HG03135 (cell line): Measurements from ENCODE around the gene EXPH5.
A peak's percentile ranks its signal among the peaks of the same experiment; 100 is the strongest.

Experiments used
- ATAC-seq: cut with Tn5 transposase; IDR thresholded peaks from one replicate; pipeline ENCODE4 v1.9.1; 2021; ENCODE audit warnings: mild to moderate bottlenecking, moderate library complexity; ENCODE audit not compliant: unreplicated experiment

The EXPH5 gene

DNA sequence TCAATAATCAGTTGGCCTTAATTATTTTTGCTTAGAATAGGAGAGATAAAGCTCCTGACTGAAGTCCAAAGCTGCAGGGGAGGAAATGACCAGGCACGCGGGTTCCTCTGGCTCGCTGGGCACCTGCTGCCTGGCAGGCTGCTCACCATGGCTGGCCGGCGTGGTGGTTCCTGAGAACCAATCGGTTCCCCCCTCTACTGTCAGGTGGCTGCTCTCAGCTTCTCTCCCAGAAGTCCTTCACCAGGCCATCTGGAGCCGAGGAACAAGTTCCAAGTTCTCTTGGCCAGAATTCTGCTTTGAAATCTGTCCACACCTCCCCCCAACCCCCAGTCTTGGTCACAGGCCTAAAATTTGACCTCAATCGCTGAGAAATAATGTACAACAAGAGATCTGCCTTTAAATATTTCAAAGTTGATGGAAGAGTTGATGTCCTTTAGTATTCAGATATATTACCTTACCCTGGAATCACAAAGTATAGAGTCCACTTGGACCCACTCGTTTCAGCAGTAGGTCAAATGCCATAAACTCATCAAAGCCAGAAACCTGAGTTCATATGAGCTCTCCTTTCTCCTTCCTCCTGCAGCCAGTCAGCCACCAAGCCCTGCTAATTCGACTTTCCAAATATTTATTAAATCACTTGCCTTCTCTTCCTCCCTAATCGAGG is 25.2 kb downstream of the EXPH5 start:
- no peak for ATAC-seq

DNA sequence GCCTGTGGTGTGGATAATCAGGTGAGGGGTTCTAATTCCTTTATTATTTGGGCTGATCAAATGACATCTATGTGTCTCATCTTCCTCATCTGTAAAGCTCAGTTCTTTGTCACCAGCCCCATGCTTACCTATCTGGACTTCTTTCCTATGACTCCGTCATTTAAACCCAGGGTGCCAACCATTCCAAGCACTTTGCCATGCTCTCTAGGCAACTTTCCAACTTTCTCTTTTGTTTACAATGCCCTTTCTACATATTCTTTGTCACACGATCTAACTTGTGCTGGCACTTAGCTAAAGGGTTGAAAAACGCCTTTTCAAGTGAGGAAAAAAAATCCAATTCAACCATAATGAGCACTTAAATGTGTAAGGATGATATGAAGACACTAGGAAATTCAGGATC is 27.9 kb downstream of the EXPH5 start:
- ATAC-seq, result no peak

DNA sequence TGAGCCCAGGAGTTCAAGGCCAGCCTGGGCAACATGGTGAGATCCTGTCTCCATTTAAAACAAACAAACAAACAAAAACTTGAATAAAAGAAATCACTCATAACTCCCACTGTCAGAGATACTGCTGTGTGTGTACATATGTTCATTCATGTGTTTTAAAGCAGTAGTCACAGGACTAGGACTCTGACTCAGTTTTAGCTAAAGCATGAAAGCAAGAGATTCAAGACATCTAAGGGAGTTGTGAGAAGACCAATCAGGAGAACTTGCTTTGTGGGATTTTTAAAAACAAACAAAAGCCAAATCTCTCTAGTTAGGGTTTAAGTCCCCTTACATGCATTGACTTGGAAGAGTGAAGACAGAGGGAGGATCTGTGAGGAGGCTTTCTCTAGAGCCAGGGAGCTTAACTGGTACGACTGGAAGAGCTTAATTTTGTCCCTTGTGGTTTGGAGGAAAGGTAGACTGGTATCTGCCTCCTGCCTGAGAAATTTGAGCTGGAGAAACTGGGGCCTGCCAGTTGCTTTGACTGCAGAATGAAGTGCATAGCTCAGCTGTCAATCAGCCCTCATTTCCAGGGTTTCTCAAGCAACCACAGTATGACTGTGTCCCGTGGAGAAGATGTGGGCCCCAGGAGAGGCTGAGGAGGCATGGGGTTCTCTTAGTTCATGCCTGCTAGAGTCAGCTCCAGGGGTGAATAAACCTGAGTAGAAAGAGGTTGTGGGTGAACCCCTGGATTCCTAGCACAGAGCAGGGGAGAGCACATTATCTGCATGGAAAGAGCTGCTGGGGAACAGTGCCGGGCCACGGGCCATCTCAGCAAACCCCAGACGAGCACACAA is 30.6 kb downstream of the EXPH5 start:
- ATAC-seq, result no peak

DNA sequence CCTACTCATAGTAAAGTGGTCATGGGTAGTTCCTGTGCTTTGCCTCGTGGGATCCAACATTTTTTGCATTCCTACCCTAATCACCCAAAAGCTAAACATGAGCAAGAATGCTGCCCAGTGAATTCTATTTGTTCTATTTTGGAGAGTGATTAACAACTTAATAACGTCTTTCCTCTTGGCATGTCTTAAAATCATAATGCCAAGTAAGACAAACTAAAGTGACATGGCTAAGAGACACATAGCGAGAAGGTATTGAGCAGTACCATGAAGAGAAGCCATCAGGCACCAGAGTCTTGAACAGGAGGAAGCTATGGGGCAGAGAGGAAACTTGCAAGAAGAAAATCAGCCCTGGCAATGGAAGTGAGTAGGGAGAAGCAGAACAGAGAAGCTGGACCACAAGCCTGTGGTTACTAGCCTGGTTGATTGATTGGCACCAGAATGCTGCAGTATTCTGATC is 32.0 kb downstream of the EXPH5 start:
- no peak for ATAC-seq

DNA sequence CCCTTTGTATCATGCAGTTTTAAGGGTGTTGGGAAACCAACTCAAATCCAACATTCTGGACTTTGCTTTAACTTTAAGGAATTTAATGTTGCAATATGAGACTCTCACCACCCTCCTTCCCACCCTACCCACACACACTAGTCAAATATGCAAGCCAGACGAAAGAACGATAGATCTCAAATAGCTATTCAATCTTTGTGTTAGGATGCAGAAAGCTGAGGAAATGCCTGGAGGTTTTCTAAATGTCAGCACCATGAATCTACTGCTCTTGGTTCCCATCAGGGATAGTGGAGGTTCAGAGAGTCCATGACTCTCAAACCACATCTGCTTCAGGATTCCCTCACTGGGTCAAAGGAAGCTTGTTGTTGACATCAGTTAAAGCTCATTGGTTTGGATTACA is 33.7 kb downstream of the EXPH5 start:
- ATAC-seq, result no peak

DNA sequence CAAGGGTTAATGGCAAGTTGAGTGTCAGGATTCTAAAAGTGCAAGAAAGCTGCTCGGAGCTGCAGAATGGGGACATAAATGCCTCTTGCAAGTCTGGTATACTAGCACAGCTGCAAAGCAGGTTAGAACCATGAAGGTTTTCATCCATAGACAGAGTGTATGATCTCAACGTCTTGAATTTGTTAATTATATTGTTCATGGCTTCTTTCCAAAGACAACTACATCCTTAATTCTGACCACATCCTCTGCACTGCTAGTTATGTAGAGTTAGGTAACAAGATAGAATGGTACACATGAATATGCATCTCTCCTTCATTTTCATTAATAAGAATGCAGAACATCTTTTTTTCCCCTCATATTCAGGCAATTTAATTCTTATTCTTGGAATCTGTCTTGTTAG is 34.2 kb downstream of the EXPH5 start:
- no peak for ATAC-seq

DNA sequence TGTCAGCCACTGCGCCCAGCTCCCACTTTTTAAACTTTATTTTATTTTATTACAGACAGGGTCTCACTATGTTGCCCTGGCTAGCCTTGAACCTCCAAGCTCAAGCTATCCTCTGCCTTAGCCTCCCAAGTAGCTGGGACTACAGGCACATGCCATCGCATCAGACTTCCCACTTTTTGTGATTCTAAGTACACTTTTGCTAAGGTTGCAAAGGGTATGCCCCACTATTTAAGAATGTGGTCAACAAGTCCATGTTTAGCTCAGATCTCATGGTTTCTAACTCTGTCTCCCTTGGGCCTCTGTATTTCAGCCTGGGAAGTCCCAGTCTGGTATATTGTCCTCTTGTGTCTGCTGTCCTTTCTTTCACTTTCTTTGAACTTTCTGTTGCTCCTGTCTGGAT is 35.3 kb downstream of the EXPH5 start:
- peak; percentile 80 for ATAC-seq

DNA sequence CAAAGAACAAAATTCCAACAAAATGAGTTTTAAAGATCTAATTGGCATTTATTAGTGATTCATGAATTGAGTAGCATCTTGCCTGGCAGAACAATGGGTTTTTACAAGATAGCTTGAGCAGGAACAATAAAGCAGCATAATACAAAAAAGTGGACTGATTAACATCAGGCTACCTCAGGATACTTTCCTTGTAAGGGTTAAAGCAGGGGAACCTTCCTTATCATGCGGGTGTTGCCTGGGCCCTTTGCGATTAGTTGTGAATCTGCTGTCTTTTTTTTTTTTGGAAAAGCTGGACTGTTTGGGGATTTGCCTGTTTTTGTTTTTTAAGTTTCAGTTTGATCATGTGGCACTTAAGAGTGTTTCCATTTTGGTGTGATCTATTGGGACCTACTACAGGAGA is 37.5 kb downstream of the EXPH5 start:
- ATAC-seq, result no peak

DNA sequence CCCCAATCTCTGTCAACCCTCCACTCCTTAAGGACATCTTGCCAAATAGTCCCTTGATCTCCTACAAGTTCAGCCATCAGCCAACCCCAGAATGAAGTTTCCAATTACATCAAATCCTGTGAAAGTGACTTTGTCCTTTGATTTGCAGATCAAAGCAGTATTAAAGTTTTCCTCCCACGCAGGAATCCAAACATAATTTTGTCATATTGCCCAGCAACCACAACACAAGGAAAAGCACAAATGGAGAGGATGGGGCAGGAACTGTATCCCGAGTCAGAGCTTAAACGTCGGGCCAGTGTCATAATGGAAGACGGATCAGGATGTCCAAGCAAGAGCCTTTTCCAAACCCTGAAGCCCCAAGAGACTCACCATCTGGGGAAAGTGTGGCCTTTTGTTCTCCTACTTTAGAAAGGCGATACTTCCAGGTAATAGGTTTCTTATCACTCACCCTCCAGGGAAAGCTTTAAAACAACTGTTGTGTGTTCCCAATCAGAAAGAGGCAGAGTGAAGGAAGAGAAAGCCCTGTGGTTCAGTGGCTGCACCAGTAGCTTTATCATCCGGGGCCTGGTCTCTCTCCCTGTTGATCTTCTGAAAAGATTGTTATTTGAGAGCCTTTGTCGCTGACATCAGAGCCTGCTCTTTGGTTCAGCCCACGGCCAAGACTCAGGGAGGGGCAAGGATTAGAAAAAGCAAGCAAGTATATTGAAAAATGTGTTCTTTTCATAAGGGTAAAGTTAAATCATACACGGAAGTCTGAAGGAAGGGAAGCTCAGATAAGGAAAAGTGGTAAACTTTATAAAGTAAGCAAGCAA is 41.7 kb downstream of the EXPH5 start:
- no peak for ATAC-seq

DNA sequence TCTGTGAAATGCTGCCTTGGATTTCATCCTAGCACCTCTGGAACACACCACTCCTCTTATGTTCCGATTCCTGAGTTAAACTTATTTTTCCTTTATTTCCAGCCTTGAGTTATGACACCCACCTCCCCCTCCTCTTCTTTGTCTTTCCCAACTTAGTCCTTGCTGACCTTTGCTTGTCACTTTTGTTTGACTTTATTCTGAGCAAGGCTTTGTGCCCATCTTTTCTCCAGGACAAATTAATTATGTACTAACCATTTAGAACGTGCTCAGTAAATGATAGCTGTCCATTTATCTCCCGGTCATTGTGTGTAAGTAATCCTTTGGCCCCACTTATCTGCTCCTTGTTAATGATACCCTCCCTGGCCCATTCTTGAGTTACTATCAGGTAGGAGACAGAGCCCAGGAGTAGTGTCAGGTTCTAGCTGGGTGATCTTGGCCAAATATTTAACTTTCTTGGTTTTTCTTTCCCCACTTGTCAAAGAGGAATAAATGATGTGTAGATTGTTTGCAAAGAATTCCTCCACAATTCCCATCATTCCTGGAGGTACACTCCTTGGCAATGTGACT is 44.2 kb downstream of the EXPH5 start:
- no peak for ATAC-seq

DNA sequence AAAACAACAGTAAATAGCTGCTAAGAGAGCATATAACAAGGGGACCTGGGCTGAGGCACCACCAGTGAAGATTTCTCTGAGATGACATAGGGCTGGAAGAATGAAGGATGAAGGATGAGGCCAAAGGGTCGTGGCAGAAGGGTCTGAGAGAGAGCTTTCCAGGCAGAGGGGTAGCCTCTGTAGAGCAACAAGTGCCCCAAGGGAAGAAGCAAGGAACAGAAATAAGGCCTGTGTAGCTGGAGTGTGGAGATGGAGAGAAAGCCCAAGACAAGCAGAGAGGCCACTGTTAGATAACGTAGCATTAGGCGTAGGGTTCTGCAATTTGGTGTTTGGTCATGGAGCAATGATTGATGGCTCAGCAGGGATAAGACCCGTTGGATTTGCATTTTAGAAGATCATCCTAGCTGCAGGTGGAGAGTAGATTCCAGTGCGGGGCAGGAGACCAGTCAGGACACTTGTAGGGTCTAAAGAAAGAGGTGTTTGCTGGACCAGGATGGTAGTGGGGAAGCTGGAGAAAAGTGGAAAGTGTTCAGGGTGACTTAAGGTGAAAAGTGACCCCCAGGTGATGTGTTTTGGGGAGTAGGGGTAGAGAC is 47.6 kb downstream of the EXPH5 start:
- no peak for ATAC-seq

DNA sequence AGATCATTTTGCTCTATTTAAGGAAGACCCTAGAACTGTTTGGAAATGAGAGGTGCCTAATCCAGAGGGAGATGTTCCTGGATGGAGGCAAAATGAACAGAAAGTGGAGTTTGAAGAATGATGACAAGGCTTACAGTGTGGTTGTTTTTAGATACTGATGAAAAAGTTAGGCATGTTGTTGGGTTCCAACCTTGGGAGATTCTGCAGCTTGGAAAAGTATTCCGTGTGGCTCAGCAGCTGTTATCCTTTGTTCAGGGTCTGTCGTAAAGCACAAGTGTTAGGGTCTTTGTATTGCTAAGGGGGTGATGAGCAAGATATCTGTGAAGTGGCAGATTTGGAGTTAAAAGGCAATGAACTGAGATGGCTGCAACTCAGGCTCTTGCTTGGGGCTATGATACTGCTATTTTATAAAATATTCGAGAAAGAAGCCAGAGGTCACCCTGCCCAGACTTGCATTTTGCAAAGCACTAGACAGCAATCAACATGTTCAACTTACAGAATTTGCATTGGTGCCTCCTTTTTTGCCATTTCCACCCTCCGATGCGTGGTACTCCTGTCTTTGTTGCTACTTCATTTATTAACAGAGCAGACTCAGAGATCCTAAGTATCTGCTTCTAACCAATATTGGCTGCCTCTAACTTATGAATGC is 50.1 kb downstream of the EXPH5 start:
- no peak for ATAC-seq

DNA sequence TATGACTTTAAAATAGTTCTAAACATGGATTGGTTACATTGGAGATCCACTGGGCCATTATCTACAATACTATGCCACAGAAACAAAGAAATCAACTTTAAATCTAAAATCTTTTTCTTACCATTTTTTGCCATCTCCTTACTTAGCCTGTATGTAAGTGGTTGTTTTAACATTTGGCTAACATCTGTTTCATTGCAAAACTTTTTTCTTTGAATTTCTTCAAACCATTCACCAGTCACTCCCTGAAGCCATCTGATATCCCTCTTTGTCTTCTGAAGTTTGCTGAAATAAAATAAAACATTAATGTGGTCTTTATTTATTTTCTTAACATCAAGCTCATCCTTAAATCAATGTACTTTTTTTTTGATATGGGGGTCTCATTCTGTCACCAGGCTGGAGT is 52.0 kb downstream of the EXPH5 start:
- ATAC-seq, result no peak

DNA sequence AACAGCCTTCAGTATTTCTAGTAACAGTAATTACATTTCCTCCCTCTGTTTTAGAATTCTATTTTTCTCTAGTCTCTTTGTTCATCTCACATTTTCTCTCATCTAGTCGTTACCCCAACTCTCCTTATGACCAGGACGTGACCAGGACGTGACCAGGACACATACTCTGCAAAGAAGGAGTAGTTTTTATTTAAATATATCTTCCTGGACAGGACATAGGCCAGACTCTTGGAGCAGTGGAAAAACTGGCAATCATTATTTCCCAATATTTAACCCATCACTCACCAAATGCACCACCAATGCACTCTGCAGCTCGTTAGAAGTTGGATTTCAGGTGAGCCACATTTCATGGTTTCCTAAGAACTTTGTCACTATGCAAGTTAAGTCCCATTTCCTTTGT is 55.1 kb downstream of the EXPH5 start:
- ATAC-seq, result no peak

DNA sequence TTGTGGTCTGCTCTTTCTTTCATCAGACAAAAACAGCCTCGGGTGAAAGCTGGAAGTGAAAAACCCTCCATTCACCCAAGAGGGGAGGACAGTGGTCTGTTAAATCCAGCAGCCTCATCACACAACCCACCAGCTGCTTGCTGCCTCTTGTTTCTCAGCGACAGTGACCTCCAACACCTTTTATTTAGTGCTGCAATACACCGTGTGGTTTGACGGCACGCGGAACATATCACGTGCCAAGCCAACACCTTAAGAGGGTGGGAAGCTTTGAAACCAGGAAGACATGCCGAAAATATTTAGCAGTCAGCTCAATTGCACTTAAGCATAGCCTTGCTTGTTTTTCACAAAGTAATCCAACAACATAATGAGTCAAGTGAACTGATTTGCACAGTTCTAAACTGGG is 55.5 kb downstream of the EXPH5 start:
- ATAC-seq, result no peak

DNA sequence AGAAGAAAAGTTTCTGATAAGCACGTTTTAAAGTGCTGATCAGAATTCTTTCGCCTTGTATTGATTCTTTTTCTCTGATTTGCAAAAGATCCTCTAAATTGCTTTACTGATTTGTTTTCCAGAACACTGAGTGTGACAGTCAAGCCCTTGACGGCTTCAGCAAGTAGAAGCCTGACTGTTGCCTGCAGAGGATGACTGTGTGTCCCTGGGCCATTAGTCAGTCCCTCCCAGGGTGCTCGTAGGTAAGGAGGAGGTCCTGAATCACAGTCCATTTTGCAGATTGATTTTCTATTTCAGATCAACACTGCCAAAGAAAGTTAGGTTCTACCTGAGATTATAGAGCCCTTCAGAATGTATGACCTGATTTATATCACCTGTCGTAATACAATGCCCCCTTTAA is 56.8 kb downstream of the EXPH5 start:
- no peak for ATAC-seq

DNA sequence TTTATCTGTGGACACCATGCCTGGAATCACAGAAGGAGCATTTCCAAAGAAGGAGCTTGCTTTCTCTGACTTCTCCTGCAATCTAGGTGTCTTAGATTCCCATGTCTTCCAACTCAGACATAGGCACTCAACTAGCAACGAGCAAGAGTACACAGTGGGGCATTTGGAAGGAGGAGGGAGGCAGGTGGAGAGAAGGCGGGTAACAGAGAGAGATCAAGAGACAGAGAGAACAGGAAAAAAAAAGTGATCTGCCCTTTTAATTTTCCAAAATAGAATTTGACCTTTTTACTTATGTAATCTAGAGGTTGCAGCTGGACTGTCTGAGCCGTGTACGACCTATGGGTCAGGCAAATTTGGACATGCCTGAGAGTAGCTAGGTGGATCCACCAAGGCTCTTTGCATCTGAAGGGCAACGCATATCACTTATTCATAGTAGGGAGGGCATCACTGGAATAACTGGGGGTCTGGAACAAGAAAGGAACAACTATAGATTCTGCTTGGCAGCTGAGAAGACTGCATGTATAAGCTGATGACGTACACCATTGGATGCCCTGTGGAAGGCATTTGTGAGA is 58.1 kb downstream of the EXPH5 start:
- no peak for ATAC-seq

DNA sequence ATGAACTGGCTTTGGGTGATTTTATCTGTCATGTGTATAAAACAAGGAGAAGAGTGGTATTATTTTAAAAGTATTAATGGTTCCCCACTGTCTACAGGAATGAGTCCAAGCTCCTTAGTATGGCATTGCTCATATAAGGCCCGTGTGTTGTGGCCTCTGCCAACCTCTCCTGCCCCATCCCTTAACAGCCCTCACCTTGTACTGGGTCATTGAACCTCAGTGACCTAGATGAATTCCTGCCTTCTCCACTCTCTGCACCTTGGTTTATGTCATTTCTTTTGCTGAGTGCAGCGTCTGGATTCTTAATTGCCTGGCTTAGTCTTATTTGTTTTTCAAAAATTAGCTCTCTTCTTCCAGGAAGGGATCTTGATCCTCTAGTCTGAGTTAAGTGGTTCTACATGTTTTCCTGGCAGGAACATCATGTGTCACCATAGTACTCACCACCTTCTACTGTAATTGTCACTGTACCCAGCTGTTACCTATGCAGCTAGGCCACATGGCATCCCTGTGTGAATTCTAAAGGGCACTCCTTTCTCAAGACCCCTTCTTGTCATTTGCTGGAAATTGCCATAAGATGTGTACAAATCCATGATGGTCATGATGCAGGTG is 59.2 kb downstream of the EXPH5 start:
- ATAC-seq, result no peak

DNA sequence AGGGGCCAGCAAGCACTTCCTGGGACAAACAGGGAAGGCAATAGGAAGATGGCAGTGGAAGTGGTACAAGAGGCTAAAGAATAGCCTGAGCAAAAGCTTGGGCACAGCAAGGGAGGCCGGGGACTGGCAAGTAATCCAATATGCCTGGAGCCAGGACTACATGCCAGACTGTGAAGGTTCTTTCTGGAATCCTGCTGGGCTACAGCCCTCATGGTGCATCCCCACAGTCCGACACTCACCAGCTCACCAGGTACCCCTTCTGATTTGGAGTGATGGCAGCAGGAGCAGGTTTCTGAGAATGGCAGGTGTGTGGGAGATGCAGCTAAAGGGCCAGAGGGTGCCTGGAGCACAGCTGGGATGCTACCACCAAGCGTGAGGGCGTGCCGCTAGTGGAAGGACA is 63.1 kb downstream of the EXPH5 start:
- ATAC-seq, result no peak

DNA sequence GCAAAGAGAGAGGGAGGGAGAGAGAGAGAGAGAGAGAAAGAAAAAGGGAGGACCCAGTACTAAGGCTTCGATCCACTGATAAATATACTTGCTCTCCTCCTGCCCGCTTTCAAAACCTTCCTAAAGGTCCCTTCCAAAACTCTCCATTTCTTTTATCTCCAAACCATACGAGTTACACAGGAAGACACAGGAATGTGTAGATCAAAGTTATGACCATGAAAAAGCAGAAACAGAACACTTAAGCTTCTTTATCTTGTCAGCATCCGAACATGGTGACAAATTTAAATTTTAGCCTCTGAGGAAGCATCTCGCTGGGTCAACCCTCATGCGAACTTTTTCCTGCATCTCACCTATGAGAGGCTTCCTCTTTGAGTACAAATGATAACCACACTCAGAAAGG is 66.2 kb downstream of the EXPH5 start:
- no peak for ATAC-seq
